ENCODE results near the gene PAMR1. TPM values are rescaled to one million over a fixed set of nuclear protein-coding genes. Genes with fewer than 3 reads are reported as not detected.

PAMR1 gene
- total RNA-seq, 4 donors from 2014 or later, result 2.6 to 64.4 (median 9.5) TPM

DNA sequence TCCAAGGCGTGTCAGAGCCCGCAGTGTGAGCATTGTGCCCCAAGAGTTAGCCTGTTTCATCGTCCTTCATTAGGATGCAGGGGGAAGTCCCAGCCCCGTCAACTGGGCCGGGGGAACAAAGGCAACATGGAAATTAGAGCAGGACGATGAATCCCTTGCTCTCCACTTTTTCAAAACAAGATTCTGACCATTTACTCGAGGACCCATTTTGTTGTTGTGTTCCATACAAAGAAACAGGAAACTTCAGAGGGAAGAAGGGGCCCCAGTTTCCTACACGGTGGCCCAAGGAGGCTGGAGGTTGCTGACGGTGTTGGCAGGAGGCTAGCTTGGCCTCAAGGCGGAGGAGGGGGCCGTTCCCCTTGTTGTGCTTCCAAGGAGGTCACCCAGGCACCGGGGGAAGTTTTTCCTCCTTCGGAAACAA lies 62.1 kb downstream of the PAMR1 start:
- DNase-seq, result no peak
- Histone ChIP-seq H3K27me3 (no peaks in the 10 kb centered on the region), H3K9me3 (no peaks in the 10 kb centered on the region), H3K4me3 (no peak overlapping the region), H3K27ac (no peak overlapping the region), H3K4me1 (no peaks in the 10 kb centered on the region), H3K36me3 (no peaks in the 10 kb centered on the region)
- TF ChIP-seq, protein P1, sequence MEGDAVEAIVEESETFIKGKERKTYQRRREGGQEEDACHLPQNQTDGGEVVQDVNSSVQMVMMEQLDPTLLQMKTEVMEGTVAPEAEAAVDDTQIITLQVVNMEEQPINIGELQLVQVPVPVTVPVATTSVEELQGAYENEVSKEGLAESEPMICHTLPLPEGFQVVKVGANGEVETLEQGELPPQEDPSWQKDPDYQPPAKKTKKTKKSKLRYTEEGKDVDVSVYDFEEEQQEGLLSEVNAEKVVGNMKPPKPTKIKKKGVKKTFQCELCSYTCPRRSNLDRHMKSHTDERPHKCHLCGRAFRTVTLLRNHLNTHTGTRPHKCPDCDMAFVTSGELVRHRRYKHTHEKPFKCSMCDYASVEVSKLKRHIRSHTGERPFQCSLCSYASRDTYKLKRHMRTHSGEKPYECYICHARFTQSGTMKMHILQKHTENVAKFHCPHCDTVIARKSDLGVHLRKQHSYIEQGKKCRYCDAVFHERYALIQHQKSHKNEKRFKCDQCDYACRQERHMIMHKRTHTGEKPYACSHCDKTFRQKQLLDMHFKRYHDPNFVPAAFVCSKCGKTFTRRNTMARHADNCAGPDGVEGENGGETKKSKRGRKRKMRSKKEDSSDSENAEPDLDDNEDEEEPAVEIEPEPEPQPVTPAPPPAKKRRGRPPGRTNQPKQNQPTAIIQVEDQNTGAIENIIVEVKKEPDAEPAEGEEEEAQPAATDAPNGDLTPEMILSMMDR (IDR thresholded peaks at IDR 0.05), result no peak
- no peak for TF ChIP-seq POLR2A (IDR thresholded peaks at IDR 0.05)

DNA sequence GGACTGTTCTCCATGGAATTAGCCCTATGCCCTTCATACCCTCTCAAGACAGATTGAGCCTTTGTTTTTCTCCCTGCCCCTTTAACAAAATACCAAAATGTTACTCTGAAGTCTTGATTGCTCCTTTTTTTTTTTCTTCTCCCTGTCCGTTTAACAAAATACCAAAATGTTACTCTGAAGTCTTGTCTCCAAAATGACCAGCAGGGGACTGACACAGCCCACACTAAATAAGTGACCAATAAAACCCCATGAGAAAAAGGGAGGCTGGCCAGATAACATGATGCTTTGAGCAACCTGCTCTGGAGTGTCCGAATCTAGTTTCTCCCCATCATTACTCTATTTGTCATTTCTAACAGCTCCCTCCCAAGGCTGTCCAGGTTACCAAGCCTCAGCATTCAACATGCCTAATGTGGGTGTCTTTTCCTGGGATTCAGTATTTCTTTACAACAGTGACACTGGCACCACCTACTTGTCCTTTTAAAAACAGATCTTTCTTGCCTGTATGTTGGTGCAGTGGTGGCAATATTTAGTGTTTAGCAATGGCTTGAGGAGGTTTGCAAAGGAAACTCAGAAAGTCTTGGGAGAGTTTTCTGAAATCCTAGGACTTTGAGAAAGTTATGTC lies 63.4 kb downstream of the PAMR1 start:
- no peaks in the 10 kb centered on the region for H3K9me3 ChIP-seq
- TF ChIP-seq, protein P1 (IDR thresholded peaks at IDR 0.05), result no peak
- TF ChIP-seq POLR2A (IDR thresholded peaks at IDR 0.05), result no peak
- H3K4me3 ChIP-seq, result no peak overlapping the region
- no peaks in the 10 kb centered on the region for H3K4me1 ChIP-seq
- no peak for DNase-seq
- H3K27me3 ChIP-seq, result no peaks in the 10 kb centered on the region
- no peak overlapping the region for H3K27ac ChIP-seq
- no peaks in the 10 kb centered on the region for H3K36me3 ChIP-seq

DNA sequence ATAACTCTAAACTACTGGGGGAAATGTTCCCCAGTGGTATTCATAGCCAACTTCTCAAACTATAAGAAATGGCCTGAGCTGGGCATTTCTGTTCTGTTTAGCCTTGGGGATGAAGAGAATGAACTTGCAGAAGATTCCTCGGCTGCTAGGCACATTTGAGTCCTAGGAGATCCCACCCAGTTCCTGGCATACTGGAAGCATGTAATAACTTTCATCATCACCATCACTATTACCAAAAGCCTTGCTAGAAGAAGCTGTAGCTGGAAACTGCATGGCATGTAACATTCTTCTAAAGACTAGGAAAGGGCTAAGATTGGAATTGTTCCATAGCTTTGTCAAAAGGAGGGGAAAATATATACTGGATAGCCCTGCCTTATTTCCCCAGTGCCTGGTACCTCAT lies 65.9 kb downstream of the PAMR1 start:
- Histone ChIP-seq H3K4me1 (no peaks in the 10 kb centered on the region), H3K4me3 (no peak overlapping the region), H3K9me3 (no peaks in the 10 kb centered on the region), H3K27me3 (no peaks in the 10 kb centered on the region), H3K27ac (no peak overlapping the region), H3K36me3 (no peaks in the 10 kb centered on the region)
- DNase-seq, result no peak
- TF ChIP-seq, protein P1 (IDR thresholded peaks at IDR 0.05), result no peak
- no peak for TF ChIP-seq POLR2A (IDR thresholded peaks at IDR 0.05)

DNA sequence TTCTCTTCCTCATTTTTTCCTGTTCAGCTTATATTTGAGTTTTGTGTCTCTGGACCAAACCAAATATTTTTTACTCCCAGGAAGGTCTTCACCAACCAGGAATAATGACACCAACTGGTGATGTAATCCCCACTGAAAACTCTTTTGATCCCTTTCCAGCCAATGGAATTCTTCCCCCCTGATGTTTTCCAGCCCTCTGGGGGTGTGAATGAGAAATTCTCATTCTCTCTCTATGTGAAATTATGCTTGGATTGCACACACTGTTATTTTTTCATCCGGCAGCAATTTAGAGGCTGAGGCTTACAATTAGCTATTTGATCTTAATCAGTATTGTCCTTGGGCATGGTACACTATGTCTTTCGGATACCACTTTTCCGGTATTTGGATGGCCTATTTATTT lies 66.6 kb downstream of the PAMR1 start:
- no peaks in the 10 kb centered on the region for H3K36me3 ChIP-seq
- no peaks in the 10 kb centered on the region for H3K9me3 ChIP-seq
- no peak for DNase-seq
- no peaks in the 10 kb centered on the region for H3K27me3 ChIP-seq
- H3K4me1 ChIP-seq, result no peaks in the 10 kb centered on the region
- H3K27ac ChIP-seq, result no peak overlapping the region
- H3K4me3 ChIP-seq, result no peak overlapping the region
- no peak for TF ChIP-seq POLR2A (IDR thresholded peaks at IDR 0.05)
- TF ChIP-seq, protein P1 (IDR thresholded peaks at IDR 0.05), result no peak

DNA sequence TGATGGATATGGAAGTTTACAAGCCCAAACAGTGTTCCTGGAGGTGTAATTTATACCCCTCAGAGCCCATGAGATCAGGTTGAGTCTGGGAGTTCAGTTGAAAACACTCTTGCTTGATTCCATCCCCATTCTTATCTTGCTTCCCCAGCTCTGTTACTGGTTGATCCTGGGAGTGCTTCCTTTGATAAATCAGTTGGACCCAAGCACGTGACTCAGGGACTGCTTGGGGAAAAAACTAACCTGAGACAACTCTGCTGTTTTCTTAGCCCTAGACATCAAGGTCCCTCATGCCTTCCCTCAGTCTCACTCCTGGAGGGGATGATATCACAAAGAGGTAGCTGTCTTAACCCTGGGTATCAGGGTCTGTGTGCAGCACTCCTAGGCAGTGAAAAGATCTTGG lies 71.1 kb downstream of the PAMR1 start:
- H3K4me1 ChIP-seq, result no peaks in the 10 kb centered on the region
- H3K36me3 ChIP-seq, result no peaks in the 10 kb centered on the region
- no peak for DNase-seq
- TF ChIP-seq, protein P1 (IDR thresholded peaks at IDR 0.05), result no peak
- no peak for TF ChIP-seq POLR2A (IDR thresholded peaks at IDR 0.05)
- no peak overlapping the region for H3K4me3 ChIP-seq
- no peaks in the 10 kb centered on the region for H3K9me3 ChIP-seq
- no peaks in the 10 kb centered on the region for H3K27me3 ChIP-seq
- no peak overlapping the region for H3K27ac ChIP-seq

Data from Peyer's patch (tissue), 4 donors.